HG03521 (cell line): ENCODE data around the gene RCHY1.
"Not testable (repeated sequence)": the region's sequence is repeated elsewhere in the genome, so short reads cannot be mapped to it uniquely, and the experiment has no call there.

Experiments used
- ATAC-seq: cut with Tn5 transposase; IDR thresholded peaks from one replicate; pipeline ENCODE4 v1.9.1; 2021; ENCODE audit warnings: mild to moderate bottlenecking, moderate library complexity; ENCODE audit not compliant: unreplicated experiment

The RCHY1 gene

GRCh38 chr4:75519452-75519851 is 5.2 kb upstream of the RCHY1 start:
- not testable (repeated sequence) for ATAC-seq

GRCh38 chr4:75516144-75516543 is 1.9 kb upstream of the RCHY1 start:
- ATAC-seq, result no peak

- no peak for ATAC-seq
These were observed 878 bp upstream of the RCHY1 start for GRCh38 chr4:75514949-75515612.

DNA sequence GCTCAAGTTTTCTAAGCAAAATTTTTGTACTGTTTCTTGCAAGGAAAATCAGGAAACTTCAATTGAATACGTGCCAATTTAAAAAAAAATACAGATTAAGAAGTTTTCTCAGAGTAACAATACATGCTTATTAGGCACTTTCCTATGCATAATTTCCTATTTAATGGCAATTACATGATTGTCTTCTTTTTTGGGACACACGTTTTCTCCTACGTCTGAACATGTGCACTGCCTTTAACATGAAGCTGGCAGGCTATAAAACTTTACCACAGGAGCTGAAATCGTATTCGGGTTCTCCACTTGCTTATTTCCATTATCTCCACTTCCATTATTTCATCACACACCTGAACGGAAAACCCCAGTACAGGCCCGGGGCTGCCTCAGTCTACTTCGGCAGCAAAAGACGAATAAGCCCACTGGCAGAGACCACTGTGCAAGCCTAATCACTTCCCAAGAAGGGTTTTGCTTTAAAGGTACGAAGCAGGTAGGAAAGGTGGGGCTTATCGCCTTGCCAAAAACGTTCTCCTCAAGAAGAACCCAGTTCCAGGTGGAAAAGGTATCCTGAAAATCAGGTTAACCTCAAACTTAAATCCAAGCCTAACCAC is 575 bp downstream of the RCHY1 start:
- ATAC-seq, result no peak

GRCh38 chr4:75512386-75513211 is 1.6 kb downstream of the RCHY1 start:
- no peak for ATAC-seq

DNA sequence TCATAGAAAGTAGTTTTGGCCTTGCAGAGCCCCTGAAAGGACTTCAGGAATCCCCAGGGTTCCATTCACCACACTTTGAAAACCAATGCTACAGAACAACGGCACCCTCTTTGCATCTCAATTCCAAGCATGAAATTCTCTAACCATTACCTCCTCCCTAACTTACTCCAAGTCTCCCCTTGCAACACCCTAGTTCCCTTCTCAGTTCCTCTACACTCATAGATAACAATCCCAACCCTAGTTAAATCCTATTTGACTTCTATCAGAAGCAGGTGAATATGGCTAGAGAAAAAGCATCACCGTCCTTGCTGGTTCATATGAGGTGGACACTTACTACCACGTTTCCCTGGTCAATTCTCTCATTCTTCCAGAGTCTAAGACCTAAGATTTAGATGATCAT is 2.4 kb downstream of the RCHY1 start:
- no peak for ATAC-seq

DNA sequence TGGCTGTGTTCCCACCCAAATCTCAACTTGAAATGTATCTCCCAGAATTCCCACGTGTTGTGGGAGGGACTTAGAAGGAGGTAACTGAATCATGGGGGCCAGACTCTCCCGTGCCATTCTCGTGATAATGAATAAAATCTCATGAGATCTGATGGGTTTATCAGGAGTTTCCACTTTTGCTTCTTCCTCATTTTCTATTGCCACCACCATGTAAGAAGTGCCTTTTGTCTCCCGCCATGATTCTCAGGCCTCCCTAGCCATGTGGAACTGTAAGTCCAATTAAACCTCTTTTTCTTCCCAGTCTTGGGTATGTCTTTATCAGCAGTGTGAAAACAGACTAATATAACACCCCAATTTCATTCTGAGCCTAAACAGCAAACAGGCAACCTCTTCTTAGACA is 4.6 kb downstream of the RCHY1 start:
- not testable (repeated sequence) for ATAC-seq

DNA sequence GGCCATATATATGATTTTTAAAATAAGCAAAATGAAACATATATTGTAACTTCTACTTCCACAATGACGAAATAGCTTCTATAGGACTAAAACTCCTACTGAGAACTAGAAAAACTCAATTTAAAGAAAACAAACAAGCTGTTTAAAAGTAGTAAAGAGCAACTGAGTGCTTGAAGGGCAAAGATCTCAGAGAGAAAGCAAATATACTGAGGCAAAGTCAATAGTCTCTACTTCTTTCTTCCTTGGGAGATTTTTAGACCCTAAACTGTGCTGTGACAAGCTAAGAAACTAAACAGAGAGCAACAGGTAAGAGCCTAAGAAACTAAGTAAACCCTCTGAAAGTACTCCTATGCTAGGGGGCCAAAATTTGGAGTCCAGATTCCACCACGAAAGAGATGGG is 8.6 kb downstream of the RCHY1 start:
- ATAC-seq, result no peak

DNA sequence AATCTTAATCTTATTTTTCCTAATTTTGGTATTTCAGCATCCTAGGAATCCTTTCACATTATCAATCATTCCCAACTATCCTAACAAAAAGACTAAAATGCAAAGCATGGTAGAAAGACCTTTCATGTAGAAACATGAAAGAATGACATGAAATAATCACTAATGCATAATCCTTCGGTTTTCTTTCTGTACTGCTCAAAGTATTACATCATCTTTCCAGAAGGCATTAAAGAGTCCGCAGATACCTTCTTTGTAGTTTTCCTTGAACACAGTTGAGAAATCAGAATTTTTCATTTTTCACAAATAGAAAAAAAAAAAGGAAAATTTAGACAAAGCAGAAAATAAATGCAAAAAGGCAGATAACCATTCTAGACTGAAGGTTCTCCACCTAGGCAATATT is 11.5 kb downstream of the RCHY1 start:
- ATAC-seq, result no peak

DNA sequence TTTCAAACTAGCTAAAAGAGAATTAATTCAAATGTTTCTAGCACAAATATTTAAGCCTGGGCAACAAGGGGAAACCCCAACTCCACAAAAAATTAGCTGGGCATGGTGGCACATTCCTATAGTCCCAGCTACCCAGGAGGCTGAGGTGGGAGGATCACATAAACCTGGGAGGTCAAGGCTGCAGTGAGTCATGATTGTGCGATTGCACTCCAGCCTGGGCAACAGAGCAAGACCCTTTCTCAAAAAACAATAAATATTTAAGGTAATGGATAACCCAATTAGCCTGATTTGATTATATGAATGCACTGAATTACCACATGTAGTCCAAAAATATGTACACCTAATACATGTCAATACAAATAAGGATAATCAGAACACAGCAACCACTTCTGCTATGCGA is 14.3 kb downstream of the RCHY1 start:
- no peak for ATAC-seq

DNA sequence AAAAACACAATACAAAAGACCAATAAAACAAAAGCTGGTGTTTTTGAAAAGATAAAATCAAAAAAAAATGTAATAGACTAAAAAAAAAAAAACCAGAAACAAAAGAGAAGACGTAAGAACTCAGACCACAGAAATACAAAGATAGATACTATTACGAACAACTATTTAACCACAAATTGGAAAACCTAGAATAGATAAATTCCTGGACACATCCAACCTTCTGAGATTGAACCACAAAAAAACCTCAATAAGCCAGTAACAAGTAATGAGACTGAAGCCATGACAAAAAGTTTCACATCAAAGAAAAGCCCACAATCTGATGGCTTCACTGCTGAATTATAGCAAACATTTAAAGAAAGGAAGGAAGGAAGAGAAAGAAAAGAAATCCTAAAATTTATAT is 16.2 kb downstream of the RCHY1 start:
- ATAC-seq, result no peak

DNA sequence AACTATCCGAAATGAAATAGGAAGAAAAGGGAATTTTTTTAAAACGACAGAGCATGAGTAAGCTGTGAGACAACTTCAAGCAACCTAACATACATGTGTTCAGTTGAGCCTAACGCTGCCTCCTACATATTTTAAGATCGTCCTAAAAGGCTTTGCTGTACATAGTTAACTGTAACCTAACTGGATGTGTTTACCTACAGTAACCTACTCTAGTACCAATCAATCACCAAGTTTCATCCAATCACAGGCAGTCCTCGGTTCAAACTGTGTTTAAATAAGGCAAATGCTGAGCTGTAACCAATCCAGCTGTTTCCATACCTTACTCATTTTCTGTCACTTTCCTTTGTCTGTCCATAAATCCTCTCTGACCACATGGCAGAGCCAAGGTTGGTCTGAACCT is 17.1 kb downstream of the RCHY1 start:
- ATAC-seq, result no peak

DNA sequence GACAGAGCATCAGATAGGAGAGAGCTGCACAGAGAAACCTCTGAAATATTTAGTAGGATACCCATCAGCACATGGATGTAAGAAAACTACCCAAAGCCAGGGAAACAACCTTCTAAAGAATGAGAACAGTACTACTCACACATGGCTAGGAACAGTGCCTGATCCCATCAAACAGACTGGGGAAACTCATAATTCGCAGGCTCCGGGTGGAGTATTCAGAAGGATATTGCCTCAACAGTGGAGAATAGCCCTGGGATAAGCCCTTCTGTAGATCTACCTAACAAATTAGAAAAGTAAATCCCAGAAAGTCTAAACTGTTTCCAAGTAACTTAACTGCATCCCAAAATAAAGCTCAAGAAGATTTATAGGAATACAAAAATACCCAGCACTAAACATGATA is 17.8 kb downstream of the RCHY1 start:
- no peak for ATAC-seq

GRCh38 chr4:75495476-75495875 is 18.7 kb downstream of the RCHY1 start:
- no peak for ATAC-seq

- no peak for ATAC-seq
These were observed 19.6 kb downstream of the RCHY1 start for GRCh38 chr4:75494563-75494962.

GRCh38 chr4:75490155-75490554 is 24.0 kb downstream of the RCHY1 start:
- ATAC-seq, result no peak

DNA sequence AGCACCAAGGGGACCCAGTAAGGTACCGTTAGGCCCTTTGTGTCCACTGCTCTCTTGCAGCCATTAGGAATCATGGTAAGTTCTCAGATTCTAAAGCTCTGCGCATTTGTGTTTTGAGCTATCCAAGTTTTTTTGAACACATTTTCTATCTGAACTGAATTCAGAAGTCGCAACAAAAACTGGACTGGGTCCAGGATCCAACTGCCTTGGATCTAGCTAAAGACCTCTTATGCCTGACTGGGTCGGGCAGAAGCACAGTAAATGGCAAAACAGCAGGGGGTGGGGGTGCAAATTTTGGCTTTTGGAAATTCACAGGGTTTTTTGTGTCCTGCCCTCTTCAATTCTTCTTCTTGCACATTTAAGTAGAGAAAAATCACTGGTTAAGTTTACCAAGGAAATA is 30.0 kb downstream of the RCHY1 start:
- no peak for ATAC-seq

DNA sequence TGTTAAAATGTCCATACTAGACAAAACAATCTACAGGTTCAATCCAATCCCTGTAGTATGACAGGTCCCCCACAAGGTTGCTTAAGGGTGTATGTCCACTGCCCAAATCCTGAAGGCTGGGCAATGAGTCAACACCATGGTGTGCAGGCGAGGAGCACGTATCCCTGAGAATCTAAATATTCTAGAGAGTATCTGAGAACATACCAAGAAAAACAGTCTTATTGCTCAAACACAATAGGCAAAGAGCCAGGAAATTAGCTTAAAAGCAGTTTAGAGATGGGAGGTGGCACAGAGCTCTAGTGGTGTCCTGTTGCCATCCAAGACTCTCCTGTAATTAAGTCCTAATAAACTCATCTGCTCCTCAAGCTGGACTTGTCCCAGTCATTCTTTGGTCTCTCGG is 37.0 kb downstream of the RCHY1 start:
- ATAC-seq, result no peak

DNA sequence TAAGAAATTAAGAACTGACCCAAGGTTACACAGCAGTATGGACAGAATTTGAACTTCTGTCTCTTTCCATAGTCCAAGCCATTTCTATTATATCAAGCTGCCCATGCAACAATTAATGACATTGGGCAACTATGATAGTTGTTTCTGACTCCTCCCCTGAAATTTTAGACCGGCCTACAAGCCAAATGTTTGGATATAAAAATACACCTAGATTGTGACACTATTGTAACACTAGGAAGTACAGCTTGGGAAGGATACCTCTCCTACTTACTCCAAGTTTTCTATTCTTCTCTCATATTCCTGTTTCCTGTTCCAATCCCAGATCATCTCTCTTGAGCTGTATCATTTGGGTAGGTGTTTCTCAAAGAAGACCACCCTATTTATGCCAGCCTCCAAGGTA is 43.5 kb downstream of the RCHY1 start:
- no peak for ATAC-seq

- ATAC-seq, result no peak
These were observed 44.3 kb downstream of the RCHY1 start for GRCh38 chr4:75469896-75470295.

DNA sequence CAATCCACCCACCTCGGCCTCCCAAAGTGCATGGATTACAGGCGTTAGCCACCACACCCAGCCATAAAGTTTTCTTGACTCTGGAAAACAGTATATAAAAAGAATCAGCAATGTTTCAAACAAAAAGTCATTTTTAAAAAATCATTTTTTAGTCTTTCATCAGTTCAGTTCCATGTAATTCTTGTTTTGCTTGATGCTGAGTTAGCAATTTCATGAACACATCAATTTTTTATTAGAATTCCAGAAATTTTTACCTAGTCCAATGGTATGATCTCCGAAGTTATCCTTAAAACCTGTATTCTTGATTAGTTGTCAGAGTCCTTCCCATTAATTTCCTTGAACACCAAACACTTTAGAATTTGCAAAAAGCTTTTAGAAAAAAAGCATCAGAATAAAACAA is 56.8 kb downstream of the RCHY1 start:
- ATAC-seq, result no peak

GRCh38 chr4:75434105-75434504 is 80.1 kb downstream of the RCHY1 start:
- ATAC-seq, result no peak
